HG03342 (cell line): ENCODE measurements around the gene C1orf159.
"Not testable (repeated sequence)": the region's sequence is repeated elsewhere in the genome, so short reads cannot be mapped to it uniquely, and the experiment has no call there.

Experiments used
- ATAC-seq: cut with Tn5 transposase; IDR thresholded peaks from one replicate; pipeline ENCODE4 v1.9.1; 2021; ENCODE audit warnings: mild to moderate bottlenecking, moderate library complexity; ENCODE audit not compliant: unreplicated experiment

The C1orf159 gene

DNA sequence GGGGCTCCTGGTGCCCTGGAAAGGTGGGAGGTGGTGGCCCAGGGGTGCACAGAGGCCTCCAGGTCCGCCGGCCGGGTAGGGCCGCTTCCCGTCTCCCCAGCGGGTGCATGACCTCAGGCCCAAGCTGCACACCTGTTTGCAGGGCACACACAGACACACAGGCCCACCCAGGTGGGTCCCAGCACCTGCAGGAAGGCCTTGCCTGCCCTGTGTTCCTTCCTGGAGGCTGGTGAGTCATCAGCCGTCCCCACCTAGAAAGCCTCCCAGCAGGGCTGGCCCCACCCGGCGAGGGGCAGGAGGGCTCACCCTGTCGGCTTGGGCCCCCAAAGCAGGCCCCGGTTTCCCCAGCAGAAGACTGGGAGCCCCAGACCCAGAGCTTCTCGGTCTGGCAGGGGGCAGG, 34.2 kb upstream of the C1orf159 start:
- no peak for ATAC-seq

DNA sequence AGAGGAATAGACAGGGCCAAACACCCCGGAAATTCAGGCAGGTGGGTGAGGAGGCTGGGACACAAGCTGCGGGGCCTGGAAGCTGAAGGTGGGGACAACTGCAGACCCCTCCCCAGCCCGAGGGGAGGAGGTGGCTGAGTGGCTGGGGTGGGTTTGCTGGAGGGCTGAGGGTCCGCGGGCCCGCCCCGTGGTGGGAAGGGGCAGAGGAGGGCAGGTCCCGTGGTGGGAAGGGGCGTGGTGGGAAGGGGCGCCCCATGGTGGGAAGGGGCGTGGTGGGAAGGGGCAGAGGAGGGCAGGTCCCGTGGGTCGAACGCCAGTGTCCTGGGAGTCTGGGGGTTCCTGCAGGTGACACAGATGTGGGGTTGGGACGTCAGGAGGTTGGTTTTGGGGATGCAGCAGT, 33.5 kb upstream of the C1orf159 start:
- no peak for ATAC-seq

DNA sequence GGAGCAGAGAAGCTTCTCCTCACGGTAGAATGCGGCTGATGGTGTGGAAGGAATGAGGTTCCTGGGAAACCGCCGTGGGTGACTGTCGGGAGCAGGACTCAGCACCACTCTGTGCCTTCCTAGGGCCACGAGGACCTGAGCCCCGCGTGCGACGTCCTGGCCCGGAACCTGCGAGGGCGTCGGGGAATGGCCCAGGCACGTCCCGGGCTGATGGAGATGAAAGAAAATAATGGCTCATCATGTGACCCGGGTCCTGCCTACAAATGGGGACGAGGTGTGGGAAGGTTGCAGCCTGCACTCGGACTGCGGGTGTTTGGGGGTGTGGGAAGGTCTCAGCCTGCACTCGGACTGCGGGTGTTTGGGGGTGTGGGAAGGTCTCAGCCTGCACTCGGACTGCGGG, 32.7 kb upstream of the C1orf159 start:
- no peak for ATAC-seq

DNA sequence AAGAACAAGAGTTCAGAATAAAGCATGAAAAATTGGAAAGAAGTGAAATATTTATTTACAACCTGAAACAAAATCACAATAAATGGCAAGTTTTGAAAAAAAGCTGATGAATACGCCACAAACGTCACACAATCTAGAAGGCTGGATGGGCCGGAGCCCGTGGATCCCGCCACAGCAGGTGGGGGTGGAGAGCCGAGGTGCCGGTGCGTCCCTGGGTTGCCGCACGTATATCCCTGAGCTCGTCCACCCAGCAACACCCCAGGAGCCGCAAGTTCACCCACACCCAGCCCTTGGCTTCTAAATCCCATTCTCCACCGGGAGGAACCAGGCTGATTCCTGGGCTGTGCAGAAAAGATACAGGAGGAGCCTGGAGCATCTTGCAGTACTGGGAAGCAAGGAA, 32.2 kb upstream of the C1orf159 start:
- ATAC-seq = no peak

DNA sequence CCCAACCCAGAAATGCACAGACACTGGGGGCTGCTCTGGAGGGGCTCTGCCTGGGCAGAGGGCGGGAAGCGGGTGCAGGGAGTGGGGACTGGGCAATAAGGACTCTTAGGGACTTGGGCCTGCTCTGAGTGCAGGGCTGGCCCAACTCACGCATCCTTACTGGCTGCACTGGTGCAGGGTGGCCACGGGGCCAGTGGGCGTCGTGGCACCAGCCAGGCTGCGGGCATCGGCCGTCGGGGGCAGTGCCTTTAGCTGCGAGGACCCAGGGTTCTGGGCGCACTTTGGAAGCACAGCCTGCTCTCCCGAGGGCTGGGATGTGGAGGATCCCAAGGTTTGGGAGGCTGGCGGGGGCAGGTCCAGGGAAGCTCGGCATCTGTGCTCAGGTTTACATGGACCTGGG, 30.7 kb upstream of the C1orf159 start:
- no peak for ATAC-seq

DNA sequence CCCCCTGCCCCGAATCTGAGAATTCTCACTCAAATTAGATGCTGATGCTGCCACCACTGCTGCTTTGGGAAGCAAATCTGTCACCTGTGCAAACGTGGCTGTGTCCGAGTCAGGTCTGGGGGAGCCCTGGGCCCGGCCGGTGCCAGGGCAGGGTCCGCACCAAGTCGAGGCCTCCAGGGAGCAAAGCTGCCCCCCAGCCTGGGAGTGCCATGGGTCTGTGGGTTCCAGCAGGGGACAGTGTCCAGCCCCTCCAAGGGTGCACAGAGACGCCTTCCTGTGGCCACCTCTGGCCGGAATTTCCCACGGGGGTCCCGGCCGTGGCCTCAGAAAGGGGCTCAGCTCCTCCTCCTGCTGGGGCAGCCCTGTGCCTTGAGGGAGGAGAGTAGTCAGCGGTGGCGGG, 30.1 kb upstream of the C1orf159 start:
- ATAC-seq = no peak

DNA sequence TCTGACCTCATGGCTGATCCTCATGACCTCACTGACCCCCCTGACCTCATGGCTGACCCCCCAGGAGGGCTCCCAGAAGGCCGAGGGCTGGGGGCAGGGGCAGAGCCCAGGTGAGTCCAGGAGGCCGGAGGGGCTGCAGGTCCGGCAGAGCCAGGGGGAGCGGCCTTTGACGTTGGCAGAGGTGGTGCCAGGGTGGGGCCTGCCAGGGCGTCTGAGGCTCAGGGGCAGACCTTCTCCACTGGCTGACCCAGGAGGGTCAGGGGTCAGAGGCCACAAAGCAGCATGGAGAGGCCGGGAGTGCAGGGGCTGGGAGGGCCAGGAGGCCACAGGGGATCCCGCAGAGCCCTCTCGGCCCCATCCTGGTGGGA, 29.6 kb upstream of the C1orf159 start:
- no peak for ATAC-seq

DNA sequence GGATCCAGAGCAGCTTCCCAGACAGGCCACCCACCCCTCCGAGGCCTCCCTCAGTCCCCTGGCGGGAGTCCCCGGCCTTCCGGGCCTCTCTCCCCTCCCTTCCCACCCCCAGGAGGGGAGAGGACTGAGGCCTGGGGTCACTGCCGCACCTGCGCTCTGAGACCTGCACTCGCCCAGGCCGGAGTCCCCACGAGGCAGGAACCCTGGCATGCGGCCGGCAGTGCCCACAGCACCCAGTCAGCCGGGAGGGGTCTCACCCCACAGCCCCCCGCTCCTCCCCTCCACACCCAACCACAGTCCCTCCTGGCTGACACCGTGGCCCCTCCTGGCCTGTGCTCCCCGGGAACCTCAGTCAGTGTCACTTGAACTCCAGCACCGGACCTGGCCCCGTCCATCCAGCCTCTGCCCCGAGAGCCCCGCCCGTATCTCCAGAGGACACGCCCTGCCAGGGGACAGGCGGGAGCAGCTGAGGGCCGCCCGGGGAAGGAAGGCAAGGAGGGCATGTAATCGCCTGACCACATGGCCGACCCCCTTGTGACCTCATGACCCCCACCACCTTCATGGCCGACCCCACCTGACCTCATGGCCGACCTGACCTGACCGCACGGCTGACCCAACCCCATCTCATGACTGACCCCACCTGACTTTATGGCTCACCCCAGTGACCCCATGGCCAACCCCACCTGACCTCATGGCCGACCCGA, 29.1 kb upstream of the C1orf159 start:
- no peak for ATAC-seq

DNA sequence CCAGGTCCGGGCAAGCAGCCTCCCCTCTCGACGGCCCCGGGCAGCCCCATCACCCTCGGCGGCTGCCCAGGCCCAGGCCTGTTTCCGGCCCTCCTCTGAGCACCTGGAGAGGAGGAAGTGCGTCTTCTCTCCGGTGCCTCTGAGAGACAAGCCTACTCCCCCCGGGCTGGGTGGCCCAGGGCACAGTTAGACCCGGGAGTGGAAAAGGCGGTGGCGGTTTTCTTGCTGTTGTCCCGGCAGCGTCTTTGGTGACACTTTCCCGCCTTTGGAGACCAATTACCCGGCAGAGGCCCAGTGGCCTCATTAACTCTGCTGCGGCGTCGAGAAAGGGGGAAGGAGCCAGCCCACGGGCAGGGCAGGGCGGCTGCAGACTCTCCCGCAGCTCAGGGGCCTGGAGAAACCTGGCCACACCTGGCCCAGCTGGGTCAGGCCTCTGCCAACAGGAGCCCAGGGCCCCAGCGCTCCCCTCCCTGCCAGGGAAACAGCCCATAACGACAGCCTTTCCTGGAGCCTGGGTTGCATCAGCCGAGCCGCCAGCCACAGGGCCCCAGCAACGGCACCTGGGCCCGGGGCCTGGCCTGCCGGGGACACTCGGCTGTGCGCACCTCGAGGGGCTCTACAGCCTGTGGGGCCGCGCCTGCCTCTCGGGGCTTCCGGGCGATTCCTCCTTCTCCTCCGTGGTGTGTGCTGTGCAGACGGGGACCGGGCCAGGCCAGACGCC, 28.4 kb upstream of the C1orf159 start:
- ATAC-seq = no peak

DNA sequence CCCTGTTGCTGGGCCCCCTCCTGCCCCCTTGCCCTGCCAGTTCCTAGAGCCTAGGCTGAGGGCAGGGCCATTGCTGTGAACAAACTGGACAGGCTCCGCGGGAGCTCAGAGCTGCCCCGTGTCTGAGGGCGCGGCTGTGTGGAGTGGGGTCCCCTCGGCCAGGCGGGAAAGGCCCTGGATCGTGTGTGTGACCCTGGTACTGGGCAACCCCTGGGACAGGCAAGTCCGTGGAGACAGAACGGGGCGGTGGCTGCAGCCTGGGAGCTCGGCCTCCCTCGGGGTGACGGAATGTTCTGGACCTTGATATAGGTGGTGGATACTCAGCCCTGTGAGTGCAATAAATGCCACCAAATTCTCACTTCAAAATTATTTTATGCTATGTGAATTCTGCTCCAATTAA, 27.7 kb upstream of the C1orf159 start:
- no peak for ATAC-seq

DNA sequence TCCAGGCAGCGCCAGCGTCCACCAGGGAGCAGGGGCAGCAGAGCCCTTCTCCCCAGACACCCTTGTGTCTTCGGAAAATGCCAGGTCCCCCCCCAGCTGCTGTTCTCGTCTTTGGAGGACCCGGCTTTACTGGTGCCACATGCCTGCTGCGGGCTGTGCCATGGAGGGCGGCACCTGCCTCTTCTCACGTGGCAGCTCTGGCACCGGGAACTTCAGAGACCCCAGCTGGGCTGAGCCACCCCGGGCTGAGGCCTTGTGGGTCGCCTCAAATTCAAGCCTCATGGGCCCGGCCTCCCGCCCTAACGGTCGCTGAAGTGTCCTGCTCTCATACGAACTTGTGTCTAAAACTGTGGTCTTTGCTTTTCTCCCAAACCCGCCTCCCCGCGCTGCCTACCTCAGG, 27.0 kb upstream of the C1orf159 start:
- ATAC-seq = no peak

DNA sequence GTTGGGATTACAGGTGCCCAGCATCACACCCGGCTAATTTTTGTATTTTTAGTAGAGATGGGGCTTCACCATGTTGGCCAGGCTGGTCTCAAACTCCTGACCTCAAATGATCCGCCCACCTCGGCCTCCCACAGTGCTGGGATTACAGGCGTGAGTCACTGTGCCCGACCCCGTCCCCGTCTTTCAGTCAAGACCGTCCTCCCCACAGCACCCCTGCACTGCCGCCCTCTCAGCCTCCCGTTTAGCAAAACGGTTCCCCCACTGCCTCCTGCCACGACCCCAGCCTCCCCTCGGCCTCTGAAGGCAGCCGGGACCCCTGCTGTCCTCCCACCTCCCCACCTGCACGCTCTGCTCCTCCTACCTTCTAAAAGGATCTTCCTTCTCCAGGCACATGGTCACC, 26.5 kb upstream of the C1orf159 start:
- ATAC-seq = not testable (repeated sequence)

DNA sequence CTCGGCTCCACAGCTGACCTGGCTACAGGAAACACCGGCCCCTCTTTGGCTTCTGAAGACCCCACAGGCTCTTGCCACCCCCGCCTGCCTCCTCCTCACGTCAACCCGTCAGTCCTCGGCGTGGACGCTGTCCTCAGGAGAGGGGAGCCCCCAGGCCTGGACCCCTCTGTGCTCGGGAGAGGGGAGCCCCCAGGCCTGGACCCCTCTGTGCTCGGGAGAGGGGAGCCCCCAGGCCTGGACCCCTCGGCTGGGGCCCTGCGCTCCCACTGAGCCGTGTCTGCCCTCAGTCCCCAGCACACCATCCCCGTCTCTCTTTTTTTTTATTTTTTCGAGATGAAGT, 26.0 kb upstream of the C1orf159 start:
- ATAC-seq = no peak

DNA sequence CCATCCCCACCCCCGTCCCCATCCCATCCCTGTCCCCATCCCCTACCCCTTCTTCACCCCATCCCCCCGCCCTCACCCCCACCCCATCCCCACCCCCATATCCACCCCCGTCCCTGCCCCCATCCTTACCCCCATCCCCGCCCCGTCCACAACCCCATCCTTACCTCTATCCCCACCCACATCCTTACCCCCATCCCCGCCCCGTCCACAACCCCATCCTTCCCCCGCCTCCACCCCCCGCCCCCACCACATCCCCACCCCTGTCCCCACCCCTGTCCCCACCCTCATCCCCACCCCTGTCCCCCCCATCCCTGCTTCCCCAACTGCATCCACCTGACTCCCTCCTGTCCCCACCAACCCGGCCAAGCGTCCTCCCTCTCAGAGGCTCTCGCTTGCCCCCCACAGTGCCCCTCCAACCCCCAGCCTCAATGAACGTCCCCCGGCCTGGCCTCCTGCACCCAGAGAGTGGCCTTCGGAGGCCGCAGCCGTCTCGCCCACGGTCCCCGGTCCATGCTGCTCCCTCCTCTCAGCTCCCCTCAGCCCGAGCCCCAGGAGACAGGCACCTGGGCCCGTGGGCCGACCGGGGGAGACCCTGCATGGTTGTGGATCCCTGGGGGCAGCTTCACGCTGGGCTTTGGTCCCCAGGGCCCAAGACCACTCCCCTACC, 25.5 kb upstream of the C1orf159 start:
- ATAC-seq = no peak

DNA sequence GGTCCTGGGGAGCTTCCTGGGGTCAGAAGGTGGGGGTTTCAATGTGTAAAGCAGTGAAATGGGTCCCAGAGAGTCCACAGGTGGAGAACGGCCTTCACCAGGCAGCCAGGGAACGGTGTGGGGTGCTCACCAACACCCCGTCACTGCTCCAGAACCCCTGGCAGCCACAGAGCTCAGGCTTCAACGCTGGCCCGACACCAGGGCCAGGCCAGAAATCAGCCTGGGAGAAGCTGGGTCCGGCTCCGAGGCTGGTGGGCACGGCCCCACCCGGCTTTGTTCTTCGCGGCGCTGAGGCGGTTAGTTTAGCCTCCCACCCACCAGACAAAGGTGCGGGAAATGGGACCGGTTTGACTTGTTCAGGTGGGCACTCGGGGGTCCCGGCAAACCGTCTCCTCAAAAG, 24.8 kb upstream of the C1orf159 start:
- no peak for ATAC-seq

DNA sequence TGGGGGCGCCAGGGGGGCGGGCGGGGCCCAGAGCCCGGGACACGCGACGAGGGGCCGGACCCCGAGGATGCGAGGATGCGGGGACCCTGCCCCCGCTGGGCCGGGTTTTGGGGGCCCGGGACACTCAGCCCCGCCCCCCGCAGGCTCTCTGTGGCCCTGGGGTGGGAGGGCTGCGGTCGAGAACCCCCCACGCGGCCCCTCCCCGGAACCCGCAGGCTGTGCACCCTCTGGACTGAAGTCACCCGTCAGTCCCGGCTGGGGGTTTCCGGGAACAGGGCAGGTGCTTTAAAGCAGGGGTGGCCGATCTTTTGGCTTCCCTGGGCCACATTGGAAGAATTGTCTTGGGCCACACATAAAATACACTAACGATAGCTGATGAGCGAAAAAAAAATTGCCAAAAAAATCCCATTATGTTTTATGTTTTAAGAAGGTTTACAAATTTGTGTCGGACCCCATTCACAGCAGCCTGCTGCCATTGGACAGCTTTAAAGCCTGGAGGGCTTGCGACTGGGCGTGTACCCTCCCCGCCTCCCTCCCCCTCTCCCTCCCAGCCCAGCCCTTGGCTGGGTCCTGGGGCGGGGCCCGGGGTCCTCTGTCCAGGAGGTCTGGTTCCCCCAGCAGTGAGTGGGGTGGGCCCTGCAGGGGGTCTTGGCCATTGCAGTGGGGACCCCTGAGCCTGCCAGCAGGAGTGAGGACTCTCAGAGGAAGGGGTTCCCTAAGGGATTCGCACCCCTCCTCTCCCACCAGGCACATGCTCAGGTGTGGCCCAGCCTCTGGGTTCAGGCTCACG, 21.6 kb upstream of the C1orf159 start:
- no peak for ATAC-seq

DNA sequence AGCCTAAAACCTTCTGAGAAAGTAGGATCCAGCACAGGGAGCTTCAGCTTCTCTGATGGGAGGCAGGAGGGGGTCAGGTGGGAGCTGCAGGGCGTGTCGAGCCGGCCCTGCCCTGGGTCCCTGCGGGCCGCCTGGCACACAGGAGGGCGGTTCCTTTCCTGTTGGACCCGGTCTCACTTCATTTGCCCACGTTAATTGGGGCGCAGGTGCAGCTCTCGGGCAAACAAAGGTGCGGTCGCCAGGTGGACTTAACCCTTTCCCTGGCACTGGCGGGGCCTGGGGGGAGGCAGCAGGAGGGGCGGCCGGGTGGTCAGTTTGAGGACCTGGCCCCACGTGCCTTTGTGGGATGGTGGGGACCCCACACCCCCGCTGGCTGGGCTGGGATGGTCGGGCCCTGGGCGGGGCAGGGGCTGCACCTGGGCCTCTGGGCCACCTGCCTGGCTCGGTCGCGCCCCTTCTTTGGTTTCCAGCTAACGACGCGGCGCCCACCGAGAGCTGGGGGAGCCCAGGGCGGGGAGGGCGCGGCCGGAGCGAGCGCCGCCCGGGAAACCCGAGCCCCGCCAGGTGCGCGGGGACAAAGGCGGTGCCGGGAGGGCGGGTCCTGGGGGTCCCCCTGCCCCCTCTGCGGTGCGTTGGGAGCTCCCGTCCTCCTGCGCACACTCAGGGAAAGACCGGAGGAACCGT, 20.8 kb upstream of the C1orf159 start:
- ATAC-seq = no peak

DNA sequence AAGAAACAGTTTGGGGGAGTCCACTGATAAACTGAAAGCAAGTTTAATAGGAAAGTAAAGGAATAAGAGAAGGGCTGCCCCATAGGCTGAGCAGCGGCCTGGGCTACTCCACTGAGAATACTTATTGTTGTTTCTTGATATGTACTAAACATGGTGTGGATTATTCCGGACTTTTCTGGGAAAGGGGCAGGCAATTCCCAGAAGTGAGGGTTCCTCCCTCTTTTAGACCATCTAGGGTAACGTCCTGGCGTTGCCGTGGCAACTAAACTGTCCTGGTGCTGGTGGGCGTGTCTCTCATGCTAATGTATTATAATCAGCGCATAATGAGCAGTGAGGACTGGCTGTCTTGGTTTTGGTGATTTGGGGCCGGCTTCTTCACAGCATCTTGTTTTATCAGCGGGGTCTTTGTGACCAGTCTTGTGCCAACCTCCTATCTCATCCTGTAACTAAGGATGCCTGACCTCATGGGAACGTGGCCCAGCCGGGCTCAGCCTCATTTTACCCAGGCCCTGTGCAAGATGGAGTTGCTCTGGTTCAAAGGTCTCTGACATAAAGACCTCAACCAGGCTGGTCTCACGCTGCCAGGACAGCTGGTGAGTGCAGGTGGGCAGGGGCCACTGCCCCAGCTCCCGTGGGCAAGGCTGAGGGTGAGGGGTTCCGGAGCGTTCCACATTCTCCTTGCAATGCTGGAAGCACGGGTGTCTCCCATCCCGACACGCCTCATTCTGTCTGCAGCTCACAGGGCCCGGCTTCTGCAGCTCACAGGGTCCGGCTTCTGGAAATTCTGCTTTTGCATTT, 19.6 kb upstream of the C1orf159 start:
- no peak for ATAC-seq

DNA sequence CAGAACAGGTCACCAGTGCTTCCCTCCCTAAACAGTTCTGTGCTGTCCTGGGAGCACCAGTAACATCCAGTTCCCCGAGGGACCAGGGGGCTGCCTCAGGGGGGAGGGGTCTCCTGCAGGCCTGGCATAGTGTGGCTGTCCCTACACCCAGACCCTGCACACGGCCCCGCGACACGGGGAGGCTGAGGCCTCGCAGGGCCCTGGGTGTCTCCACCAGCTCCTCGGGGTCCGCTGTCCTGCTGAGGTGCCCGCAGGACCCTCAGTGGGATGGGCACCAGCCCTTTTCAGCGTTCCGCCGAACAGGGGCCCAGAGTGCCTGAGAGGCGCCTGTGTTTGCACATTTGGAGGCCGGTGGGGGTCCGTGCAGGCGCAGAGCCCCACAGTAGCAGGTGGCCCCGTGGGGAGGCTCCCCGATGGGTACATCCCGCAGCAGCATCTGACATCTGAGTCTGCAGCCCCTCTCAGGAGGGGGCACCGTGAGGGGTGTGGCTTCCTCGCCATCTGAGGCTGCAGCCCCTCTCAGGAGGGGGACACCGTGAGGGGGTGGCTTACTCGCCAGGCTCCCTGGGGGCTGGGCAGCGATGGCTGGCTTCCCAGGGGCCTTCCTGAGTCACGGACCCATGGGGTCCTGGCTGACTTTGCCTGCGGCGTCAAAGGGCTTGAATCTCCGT, 18.5 kb upstream of the C1orf159 start:
- ATAC-seq = no peak
